Measurements from ENCODE around the gene ZNF329.

ZNF329 gene

GRCh38 chr19:58117841-58118575, 32.6 kb downstream of the ZNF329 start:
- no peak for DNase-seq

- no peak for DNase-seq
Measured at GRCh38 chr19:58108546-58108817, 42.1 kb downstream of the ZNF329 start.

- no peak for DNase-seq
Measured at GRCh38 chr19:58107778-58108545, 42.6 kb downstream of the ZNF329 start.

- DNase-seq = no peak
Measured at GRCh38 chr19:58098682-58098998, 51.9 kb downstream of the ZNF329 start.

- no peak for DNase-seq
Measured at GRCh38 chr19:58097781-58098681, 52.6 kb downstream of the ZNF329 start, which contains the start of gene ZSCAN18. ZSCAN18 (minus strand) TSS chr19:58098231; CDS start chr19:58090267, 7,964 bp downstream.

GRCh38 chr19:58097349-58097748, 53.2 kb downstream of the ZNF329 start:
- DNase-seq = no peak

- no peak for DNase-seq
Measured at GRCh38 chr19:58096884-58097283, 53.7 kb downstream of the ZNF329 start.

GRCh38 chr19:58095328-58095727, 55.3 kb downstream of the ZNF329 start:
- no peak for DNase-seq

- no peak for DNase-seq
Measured at GRCh38 chr19:58093071-58093470, 57.5 kb downstream of the ZNF329 start.

- DNase-seq = no peak
Measured at GRCh38 chr19:58091251-58091995, 59.2 kb downstream of the ZNF329 start.

GRCh38 chr19:58089846-58090245, 60.7 kb downstream of the ZNF329 start:
- DNase-seq = no peak

GRCh38 chr19:58088521-58089052, 62.0 kb downstream of the ZNF329 start:
- DNase-seq = no peak

GRCh38 chr19:58086825-58087710, 63.5 kb downstream of the ZNF329 start:
- DNase-seq = no peak

- DNase-seq = no peak
Measured at GRCh38 chr19:58085348-58085875, 65.2 kb downstream of the ZNF329 start.

- DNase-seq = no peak
Measured at GRCh38 chr19:58084596-58085347, 65.8 kb downstream of the ZNF329 start.

- no peak for DNase-seq
Measured at GRCh38 chr19:58083021-58083420, 67.6 kb downstream of the ZNF329 start.

- no peak for DNase-seq
Measured at GRCh38 chr19:58079792-58080191, 70.8 kb downstream of the ZNF329 start.

Measured in HCEC 1CT (cell line).